ENCODE data around the gene NPTX2.
"Not testable (repeated sequence)": the region's sequence is repeated elsewhere in the genome, so short reads cannot be mapped to it uniquely, and the experiment has no call there.

The NPTX2 gene

DNA sequence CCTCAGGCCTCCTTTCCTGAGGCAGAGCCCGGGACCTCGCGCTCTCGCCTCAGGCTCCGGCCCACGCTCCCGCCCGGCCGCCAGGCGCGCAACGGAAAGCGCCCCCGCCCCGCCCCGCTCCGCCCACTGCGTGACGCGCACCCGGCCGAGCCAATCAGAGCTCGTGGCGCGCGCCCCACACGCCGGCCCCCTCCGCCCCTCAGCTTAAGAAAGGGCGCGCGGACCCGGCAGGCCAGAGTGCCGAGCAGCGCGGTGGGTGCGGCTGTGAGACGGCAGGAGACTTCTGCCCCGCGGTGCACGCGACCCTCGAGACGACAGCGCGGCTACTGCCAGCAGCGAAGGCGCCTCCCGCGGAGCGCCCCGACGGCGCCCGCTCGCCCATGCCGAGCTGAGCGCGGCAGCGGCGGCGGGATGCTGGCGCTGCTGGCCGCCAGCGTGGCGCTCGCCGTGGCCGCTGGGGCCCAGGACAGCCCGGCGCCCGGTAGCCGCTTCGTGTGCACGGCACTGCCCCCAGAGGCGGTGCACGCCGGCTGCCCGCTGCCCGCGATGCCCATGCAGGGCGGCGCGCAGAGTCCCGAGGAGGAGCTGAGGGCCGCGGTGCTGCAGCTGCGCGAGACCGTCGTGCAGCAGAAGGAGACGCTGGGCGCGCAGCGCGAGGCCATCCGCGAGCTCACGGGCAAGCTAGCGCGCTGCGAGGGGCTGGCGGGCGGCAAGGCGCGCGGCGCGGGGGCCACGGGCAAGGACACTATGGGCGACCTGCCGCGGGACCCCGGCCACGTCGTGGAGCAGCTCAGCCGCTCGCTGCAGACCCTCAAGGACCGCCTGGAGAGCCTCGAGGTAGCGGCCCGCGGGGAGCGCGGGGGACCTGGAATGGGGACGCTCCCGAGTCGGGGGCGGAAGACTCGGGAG lies at the start of gene NPTX2:
Gene NPTX2, plus strand, starts transcription at position 235 of the 909 bp plus-strand sequence. Its CDS starts 177 bp downstream, at position 412.
- DNase-seq, result peak; percentile 46

- DNase-seq, result no peak
These were observed 49.1 kb upstream of the NPTX2 start for GRCh38 chr7:98567991-98568390.

DNA sequence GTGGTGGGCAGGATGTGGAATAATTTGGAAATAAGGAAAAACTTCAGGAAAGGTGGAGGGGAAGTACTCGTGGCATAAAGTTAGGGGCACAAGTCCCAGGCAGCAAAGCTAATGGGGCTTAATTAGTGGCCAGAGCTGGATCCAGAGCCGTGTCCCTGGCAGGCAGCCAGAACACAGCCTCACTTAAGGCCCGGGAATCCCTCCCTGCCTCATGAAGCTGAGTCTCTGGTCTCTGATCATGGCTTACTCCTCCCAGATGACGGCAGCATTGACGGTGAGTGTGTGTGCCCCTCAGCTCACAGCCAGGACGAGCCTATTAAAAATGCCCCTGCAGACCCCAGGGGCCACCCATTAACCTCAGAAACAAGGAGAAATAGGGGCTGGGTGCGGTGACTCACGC lies 48.2 kb upstream of the NPTX2 start:
- DNase-seq, result no peak

DNA sequence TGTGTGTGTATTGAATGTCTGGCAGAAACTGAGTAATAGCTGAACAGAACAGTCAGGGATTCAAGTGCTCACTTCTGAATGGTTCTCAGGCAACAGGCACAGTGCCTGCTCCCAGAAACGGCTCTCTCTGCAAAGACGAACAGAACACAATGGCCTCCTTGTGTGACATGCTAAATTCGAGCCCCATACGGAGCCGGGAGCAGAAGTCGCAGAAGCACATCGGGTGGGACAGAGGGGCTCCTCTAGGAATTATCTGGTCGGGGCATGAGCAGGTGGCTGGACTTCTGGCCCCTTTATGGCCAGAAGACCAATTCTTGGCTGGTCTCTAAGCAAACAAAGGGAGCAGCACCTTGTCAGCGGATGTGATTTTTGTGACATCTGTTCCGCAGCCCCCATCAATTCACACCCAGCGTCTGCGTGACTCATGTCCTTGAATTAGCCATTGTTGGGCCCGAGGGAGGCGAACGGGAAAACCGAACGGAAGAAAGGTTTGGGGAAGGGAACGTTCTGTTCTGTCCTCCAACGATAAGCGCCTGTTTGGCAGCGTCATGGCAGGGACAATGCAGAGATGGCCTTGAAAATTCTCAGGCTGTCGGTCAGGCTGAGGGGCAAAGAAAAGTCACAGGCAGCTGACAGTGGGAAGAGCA lies 47.3 kb upstream of the NPTX2 start:
- no peak for DNase-seq

DNA sequence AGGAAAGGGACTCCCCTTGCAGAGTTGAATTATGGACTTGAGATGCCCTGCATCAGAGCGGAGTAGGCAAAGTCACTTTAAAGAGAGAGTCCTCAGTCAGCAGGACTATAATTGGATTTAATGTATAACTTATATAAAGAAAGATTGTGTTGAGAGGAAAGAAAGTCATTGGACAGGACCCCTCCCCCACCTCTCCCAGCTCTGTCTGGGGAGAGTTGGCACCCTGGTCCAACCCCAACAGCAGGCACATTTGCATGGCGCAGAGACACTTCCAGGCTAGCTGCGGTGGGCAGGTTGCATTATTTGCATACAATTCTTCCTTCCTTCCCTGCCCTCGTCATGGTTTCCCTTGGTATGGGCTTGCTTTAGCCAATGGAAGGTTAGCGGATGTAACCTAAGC lies 46.1 kb upstream of the NPTX2 start:
- no peak for DNase-seq

GRCh38 chr7:98571986-98572385 lies 45.1 kb upstream of the NPTX2 start:
- DNase-seq, result no peak

- not testable (repeated sequence) for DNase-seq
These were observed 44.4 kb upstream of the NPTX2 start for GRCh38 chr7:98572716-98573115.

DNA sequence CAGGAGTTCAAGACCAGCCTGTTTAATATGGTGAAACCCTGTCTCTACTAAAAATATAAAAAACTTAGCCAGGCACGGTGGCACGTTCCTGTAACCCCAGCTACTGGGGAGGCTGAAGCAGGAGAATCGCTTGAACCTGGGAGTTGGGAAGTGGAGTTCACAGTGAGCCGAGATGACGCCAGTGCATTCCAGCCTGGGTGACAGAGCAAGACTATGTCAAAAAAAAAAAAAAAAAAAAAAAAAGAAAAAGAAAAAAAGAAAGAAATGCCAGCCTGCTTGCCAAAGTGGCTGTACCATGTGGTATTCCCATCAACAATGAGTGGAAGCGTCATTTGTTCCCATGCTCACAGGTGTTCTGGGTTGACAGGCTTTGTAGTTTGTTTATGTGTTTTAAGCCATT lies 43.3 kb upstream of the NPTX2 start:
- no peak for DNase-seq

- no peak for DNase-seq
These were observed 41.2 kb upstream of the NPTX2 start for GRCh38 chr7:98575878-98576277.

- no peak for DNase-seq
These were observed 32.3 kb upstream of the NPTX2 start for GRCh38 chr7:98584830-98585229.

DNA sequence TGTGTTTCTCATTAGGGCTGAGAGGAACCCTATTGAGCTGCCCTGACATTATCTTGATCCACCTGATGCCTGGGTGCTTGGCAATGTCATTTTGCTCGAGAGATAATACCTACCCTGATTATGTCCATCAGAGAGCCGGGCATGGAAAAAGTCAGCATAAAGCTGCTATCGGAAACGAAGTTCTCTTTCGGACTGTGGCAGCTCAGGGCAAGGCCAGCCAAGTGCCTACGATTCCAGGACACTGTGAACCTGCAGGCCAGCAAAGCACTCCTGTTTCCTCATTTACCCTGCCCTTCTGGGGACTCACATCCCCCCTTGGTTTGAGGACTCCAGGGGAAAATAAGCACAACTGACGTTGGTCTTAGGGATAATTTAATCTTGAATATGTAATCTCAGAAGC lies 25.2 kb upstream of the NPTX2 start:
- DNase-seq, result no peak

GRCh38 chr7:98594348-98594747 lies 22.7 kb upstream of the NPTX2 start:
- DNase-seq, result no peak

DNA sequence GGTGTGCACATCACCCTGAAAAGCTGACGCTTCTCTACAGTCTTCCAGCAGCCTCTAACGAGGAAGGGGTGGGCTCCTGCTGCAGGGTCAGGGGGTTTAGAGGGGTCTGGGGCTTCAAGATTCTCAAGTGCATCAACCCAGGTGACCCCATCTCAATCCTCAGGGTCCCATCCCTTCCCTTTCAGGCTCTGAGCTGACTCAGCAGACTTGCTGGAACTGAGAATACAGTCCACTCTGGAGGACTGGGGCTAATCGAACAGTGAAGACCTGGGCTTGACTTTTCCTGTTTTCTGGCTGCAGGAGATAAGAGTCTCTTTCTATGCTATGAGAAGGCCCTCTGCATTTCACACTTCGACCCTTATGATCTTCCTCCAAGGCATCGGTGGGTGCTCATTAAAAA lies 22.3 kb upstream of the NPTX2 start:
- no peak for DNase-seq

- DNase-seq, result no peak
These were observed 18.1 kb upstream of the NPTX2 start for GRCh38 chr7:98598846-98599615.

DNA sequence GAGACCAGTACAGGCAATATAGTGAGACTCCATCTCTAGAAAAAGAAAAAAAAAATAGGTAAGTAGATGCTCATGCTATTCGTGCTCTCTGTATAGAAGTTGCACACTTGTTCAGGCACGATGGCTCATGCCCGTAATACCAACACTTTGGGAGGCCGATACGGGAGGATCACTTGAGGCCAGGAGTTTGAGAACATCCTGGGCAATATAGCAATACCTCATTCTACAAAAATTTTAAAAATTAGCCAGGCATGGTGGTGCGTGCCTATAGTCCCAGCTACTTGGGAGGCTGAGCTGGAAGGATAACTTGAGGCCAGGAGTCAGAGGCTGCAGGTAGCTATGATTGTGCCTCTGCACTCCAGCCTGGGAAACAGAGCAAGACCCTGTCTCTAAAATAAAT lies 17.2 kb upstream of the NPTX2 start:
- DNase-seq, result no peak

DNA sequence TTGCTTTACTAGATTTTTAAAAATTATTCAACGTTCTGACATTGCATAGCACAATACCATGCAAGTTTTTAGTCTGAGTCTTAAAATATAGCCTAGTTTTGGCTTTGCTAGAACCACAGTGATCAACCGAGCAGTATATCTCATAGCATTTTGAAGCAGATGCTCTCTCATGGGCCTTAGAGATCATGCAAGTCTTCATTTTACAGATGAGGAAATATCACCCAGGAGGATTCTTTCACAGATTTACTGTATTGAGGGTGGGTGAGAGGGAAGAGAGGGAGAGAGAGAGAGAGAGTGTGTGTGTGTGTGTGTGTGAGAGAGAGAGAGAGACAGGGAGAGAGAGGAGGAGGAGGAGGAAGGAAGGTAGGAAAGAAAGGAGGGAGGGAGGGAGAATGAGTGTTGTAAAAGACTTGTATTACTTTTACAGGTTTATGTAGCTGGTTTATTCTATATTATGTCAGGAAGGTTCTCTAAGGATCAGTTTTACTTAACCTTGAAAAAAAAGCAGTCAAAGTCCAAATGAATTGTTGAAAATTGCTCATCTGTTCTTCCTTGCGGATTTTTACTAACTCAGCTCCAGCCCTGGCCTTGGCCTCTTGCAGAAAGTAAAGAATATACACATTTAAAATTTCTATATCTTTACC lies 14.2 kb upstream of the NPTX2 start:
- no peak for DNase-seq

GRCh38 chr7:98603399-98603788 lies 13.7 kb upstream of the NPTX2 start:
- DNase-seq, result no peak

DNA sequence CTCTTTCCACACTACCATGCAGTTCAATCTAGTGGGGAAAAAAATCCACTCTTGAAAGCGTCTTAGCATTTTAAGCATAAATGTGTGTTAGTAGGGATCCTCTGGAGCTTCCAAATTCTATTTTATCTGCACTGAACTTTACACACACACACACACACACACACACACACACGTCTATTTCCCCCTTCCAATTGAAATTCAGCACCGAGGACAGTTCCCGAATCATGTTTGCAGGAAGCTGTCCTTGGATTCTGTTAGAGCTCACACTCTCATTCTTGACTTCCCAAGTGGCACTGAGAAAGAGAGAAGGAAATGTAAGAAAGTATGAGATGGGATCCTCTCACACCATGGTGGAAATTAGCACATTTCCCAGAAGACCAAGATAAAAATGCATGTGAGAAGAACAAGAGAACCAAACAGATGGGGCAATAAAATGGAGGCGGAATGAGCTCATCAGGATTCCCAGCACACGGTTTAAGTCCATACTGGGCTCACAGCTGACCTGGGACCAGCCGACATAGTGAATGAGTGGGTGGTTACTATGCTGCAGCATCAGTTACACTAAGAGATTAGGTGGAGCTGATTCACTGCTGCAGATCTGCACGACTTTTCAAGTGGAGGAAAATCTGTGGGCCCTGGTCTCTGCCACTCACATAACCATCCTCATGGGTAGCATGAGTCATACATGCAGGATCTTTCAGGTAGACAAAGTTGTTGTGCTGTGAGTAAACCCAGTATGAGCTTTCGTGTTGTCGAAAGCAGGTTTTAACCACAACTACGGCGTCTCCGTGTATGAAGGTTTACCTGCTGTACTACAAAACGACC lies 3.3 kb upstream of the NPTX2 start:
- peak; percentile 44 for DNase-seq

- peak; percentile 4 for DNase-seq
These were observed 569 bp upstream of the NPTX2 start for GRCh38 chr7:98616381-98617050.

DNA sequence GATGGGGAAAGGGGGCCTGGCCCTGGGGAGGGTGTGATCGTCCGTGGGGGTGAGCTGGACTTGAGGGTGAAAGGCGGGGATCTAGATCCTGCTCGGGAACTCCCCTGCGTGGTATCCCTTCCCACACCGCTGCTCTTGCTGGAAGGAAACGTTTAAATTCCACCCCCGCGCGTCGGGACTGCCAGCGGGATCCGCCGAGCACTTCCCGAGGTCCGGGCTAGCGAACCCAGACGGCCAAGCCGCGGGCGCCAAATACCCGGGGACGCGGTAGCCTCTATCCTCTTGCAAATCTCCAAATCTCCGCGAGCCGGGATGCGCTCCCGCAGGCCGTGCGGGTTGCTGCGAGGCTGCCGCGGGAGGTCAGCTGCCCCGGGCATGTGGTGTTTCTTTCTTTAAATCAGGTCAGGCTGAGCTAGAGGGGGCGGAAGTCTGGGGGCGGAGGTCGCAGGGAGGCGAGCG lies 904 bp downstream of the NPTX2 start:
- DNase-seq, result no peak

DNA sequence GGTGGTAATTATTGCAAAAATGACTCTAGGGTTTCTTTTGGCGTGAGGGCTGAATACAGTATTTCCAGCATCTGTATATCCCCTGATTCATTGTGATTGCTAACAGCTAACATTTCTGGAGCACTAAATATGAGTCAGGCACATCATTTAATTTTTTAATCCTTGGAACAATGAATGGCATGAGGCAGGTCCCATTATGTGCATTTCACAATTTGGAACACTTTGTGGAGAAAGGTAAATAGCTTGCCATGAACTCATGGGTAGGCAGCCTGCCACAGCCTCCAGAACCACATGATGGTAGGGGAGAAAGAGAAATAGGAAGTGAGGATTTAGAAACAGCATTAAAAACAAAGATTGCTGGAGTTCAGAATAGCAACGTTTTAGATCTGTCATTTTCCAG lies 1.7 kb downstream of the NPTX2 start:
- DNase-seq, result no peak
